Osteoblast (primary cell): ENCODE results near the gene NKAIN1. TPM values are rescaled to one million over a fixed set of nuclear protein-coding genes. Genes with fewer than 3 reads are reported as not detected.

Experiments
- DNase-seq: peaks from one replicate; pipeline ENCODE4 v3.0.0; 2011; ENCODE audit warnings: low spot score, mixed read lengths; ENCODE audit not compliant: insufficient read length; ENCODE audit errors: missing footprints
- H2AFZ ChIP-seq: 2 replicates; pipeline ENCODE4 v1.6.0; 2011; ENCODE audit warnings: mild to moderate bottlenecking, low read length
- H3K27ac ChIP-seq: 2 replicates; pipeline ENCODE4 v1.5.1; 2011; ENCODE audit warnings: mild to moderate bottlenecking, low read depth, low read length, moderate library complexity
- H3K27me3 ChIP-seq: 2 replicates; pipeline ENCODE4 v1.6.0; 2012; ENCODE audit warnings: mild to moderate bottlenecking, control low read depth, inconsistent platforms, low read length, moderate library complexity; ENCODE audit not compliant: insufficient read depth
- H3K36me3 ChIP-seq: 2 replicates; pipeline ENCODE4 v1.5.1; 2011; ENCODE audit warnings: mild to moderate bottlenecking, low read length, control low read depth, moderate library complexity; ENCODE audit not compliant: insufficient read depth
- H3K4me1 ChIP-seq: 2 replicates; pipeline ENCODE4 v1.5.1; 2011; ENCODE audit warnings: mild to moderate bottlenecking, low read length, control low read depth, moderate library complexity; ENCODE audit not compliant: insufficient read depth
- H3K4me2 ChIP-seq: 2 replicates; pipeline ENCODE4 v1.6.0; 2011; ENCODE audit warnings: mild to moderate bottlenecking, low read length; ENCODE audit not compliant: insufficient read depth
- H3K4me3 ChIP-seq: fragments of 200-600 bp; sonication (generic); 3 replicates; pipeline ENCODE4 v1.5.1; 2012; ENCODE audit warnings: mild to moderate bottlenecking, low read length, inconsistent platforms; ENCODE audit not compliant: insufficient read depth
- H3K79me2 ChIP-seq: 2 replicates; pipeline ENCODE4 v1.6.0; 2012; ENCODE audit warnings: mild to moderate bottlenecking, low read length, control low read depth, inconsistent platforms; ENCODE audit not compliant: insufficient read depth
- H3K9me3 ChIP-seq: 2 replicates; pipeline ENCODE4 v1.5.1; 2011; ENCODE audit warnings: low read depth, low read length, control low read depth
- H4K20me1 ChIP-seq: 2 replicates; pipeline ENCODE4 v1.6.0; 2012; ENCODE audit warnings: mild to moderate bottlenecking, low read length, control low read depth; ENCODE audit not compliant: insufficient read depth
- total RNA-seq: library from RNA; depleted of rRNA; stranded (reverse); fragments of >200 nt; gene quantifications from 2 replicates; pipeline ENCODE4 v1.2.3, GENCODE V29; 2012
- TF ChIP-seq, protein P1 (sequence below): IDR thresholded peaks from 2 replicates; pipeline ENCODE4 v1.5.1; 2011; ENCODE audit warnings: mild to moderate bottlenecking, low read depth, low read length, moderate library complexity; ENCODE audit errors: extremely low read depth

Gene NKAIN1
- total RNA-seq, 1 donor, result not detected

GRCh38 chr1:31161571-31161970 lies 78.1 kb downstream of the NKAIN1 start:
- H3K36me3 ChIP-seq, result no peaks in the 10 kb centered on the region
- H3K4me2 ChIP-seq, result no peak overlapping the region
- H3K79me2 ChIP-seq, result no peaks in the 10 kb centered on the region
- no peak overlapping the region for H2AFZ ChIP-seq
- TF ChIP-seq, protein P1, sequence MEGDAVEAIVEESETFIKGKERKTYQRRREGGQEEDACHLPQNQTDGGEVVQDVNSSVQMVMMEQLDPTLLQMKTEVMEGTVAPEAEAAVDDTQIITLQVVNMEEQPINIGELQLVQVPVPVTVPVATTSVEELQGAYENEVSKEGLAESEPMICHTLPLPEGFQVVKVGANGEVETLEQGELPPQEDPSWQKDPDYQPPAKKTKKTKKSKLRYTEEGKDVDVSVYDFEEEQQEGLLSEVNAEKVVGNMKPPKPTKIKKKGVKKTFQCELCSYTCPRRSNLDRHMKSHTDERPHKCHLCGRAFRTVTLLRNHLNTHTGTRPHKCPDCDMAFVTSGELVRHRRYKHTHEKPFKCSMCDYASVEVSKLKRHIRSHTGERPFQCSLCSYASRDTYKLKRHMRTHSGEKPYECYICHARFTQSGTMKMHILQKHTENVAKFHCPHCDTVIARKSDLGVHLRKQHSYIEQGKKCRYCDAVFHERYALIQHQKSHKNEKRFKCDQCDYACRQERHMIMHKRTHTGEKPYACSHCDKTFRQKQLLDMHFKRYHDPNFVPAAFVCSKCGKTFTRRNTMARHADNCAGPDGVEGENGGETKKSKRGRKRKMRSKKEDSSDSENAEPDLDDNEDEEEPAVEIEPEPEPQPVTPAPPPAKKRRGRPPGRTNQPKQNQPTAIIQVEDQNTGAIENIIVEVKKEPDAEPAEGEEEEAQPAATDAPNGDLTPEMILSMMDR, result no peak
- H3K9me3 ChIP-seq, result no peaks in the 10 kb centered on the region
- H3K27ac ChIP-seq, result no peak overlapping the region
- H4K20me1 ChIP-seq, result no peaks in the 10 kb centered on the region
- no peak for DNase-seq
- no peak overlapping the region for H3K4me3 ChIP-seq
- no peaks in the 10 kb centered on the region for H3K4me1 ChIP-seq
- peaks cover 4% of the 10 kb centered on the region for H3K27me3 ChIP-seq

- TF ChIP-seq, protein P1, result no peak
- no peak overlapping the region for H2AFZ ChIP-seq
- no peaks in the 10 kb centered on the region for H4K20me1 ChIP-seq
- H3K9me3 ChIP-seq, result no peaks in the 10 kb centered on the region
- H3K27me3 ChIP-seq, result peaks cover 4% of the 10 kb centered on the region
- no peak overlapping the region for H3K4me2 ChIP-seq
- H3K4me3 ChIP-seq, result no peak overlapping the region
- H3K36me3 ChIP-seq, result no peaks in the 10 kb centered on the region
- no peak for DNase-seq
- H3K79me2 ChIP-seq, result no peaks in the 10 kb centered on the region
- no peak overlapping the region for H3K27ac ChIP-seq
- peaks cover 4% of the 10 kb centered on the region for H3K4me1 ChIP-seq
Measured at GRCh38 chr1:31159869-31160611, 79.6 kb downstream of the NKAIN1 start.

GRCh38 chr1:31159323-31159722 lies 80.4 kb downstream of the NKAIN1 start:
- DNase-seq, result no peak
- Histone ChIP-seq H3K4me1 (peaks cover 4% of the 10 kb centered on the region), H3K4me3 (no peak overlapping the region), H4K20me1 (no peaks in the 10 kb centered on the region), H3K4me2 (no peak overlapping the region), H3K27me3 (peaks cover 4% of the 10 kb centered on the region), H3K36me3 (no peaks in the 10 kb centered on the region), H3K27ac (no peak overlapping the region), H2AFZ (no peak overlapping the region), H3K9me3 (no peaks in the 10 kb centered on the region), H3K79me2 (no peaks in the 10 kb centered on the region)
- TF ChIP-seq, protein P1, result no peak

DNA sequence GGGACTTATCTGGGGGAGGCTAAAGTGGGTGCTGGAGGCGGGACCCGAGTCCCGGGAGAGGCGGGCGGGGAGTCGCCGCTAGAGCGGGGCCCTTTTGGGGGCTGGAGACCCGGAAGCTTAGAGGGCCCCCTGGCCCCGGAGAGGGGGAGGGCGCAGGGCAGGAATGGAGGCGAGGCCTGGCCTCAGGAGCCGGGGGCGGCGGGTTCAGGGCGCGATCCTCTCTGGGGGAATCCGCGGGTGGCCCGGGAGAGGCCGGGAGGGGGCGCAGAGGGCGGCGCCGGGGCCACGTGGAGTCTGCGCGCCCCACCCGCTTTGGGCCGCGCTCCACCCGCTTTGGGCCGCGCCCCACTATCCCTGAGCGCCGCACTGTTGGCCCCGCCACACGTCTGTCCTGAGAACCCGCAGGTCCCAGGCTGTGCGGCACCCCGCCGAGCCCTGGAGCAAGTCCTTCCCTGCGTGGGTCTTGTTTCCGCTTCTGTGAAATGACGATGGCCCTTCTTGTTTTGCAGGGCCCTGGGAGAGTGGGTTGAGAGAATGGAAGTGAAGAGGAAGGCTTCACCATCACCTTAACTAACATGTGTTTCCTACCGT lies 84.4 kb downstream of the NKAIN1 start:
- TF ChIP-seq, protein P1, result no peak
- H3K79me2 ChIP-seq, result no peaks in the 10 kb centered on the region
- H2AFZ ChIP-seq, result peak overlapping the region; percentile 90
- H4K20me1 ChIP-seq, result no peaks in the 10 kb centered on the region
- H3K4me2 ChIP-seq, result peak overlapping the region; percentile 97
- H3K36me3 ChIP-seq, result no peaks in the 10 kb centered on the region
- peak; percentile 92 for DNase-seq
- no peaks in the 10 kb centered on the region for H3K9me3 ChIP-seq
- no peaks in the 10 kb centered on the region for H3K27me3 ChIP-seq
- H3K27ac ChIP-seq, result no peak overlapping the region
- H3K4me1 ChIP-seq, result peaks cover 4% of the 10 kb centered on the region
- peak overlapping the region; percentile 77 for H3K4me3 ChIP-seq
